AG04450 (cell line): ENCODE measurements around the gene GABPB2. TPM values are rescaled to one million over a fixed set of nuclear protein-coding genes. Genes with fewer than 3 reads are reported as not detected.

Experiments used
- CTCF ChIA-PET: fragments of 300-600, 350-600 bp; formaldehyde crosslinking; extraction: SDS; loops from one replicate; lab custom pipeline; 2022; ENCODE audit warnings: antibody characterized with exemption, inconsistent platforms; lab: Charles Lee
- POLR2A ChIA-PET: fragments of 350-600 bp; formaldehyde crosslinking; extraction: SDS; loops from one replicate; lab custom pipeline; 2021; ENCODE audit warnings: antibody characterized with exemption, inconsistent platforms; lab: Yijun Ruan, JAX
- DNase-seq: peaks from one replicate; pipeline ENCODE4 v3.0.0-alpha.2; 2011; ENCODE audit warnings: low read depth, low spot score
- H3K27ac ChIP-seq: one replicate; pipeline ENCODE4 v1.5.1; 2012; ENCODE audit warnings: low read depth, low read length, control low read depth
- H3K27me3 ChIP-seq: one replicate; pipeline ENCODE4 v1.6.0; 2012; ENCODE audit warnings: low read length; ENCODE audit not compliant: control insufficient read depth, insufficient read depth
- H3K4me3 ChIP-seq: 2 replicates; pipeline ENCODE4 v1.5.1; 2011; ENCODE audit warnings: mild to moderate bottlenecking, low read depth, low read length, control low read depth
- H3K9me3 ChIP-seq: 2 replicates; pipeline ENCODE4 v1.5.1; 2012; ENCODE audit warnings: low read length; ENCODE audit not compliant: control insufficient read depth, insufficient read depth
- polyA plus RNA-seq: library from polyadenylated mRNA; depleted of rRNA; stranded (reverse); fragments of >200 nt; gene quantifications from 2 replicates; pipeline ENCODE4 v1.2.3, GENCODE V29; 2011
- TF ChIP-seq, protein P1 (sequence below): IDR thresholded peaks from 2 replicates; pipeline ENCODE4 v1.5.1; 2011; ENCODE audit warnings: low read depth, low read length, control low read depth, inconsistent platforms

Gene GABPB2
- polyA plus RNA-seq, 1 experiment, result 10.0 TPM

DNA sequence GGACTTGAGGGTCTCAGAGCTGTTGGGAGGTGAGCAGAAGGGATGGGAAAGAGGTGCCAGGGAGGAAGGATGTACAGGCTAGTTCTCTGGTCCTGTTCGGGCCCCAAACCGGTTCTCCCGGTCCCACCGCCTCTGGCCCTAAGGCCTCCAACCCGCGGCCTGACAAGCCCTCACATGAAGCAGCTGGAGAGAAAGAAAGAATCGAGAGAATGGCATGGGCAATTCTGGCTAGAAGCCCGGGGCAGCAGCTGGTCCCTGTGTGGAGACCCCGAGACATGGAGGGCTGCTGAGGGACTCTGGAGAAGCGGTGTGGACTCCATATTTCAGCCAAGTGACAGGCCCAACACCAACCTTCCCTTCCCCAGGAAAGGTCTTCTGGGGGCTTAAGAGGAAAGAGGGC lies 11.9 kb upstream of the GABPB2 start:
- DNase-seq, result no peak
- TF ChIP-seq, protein P1, sequence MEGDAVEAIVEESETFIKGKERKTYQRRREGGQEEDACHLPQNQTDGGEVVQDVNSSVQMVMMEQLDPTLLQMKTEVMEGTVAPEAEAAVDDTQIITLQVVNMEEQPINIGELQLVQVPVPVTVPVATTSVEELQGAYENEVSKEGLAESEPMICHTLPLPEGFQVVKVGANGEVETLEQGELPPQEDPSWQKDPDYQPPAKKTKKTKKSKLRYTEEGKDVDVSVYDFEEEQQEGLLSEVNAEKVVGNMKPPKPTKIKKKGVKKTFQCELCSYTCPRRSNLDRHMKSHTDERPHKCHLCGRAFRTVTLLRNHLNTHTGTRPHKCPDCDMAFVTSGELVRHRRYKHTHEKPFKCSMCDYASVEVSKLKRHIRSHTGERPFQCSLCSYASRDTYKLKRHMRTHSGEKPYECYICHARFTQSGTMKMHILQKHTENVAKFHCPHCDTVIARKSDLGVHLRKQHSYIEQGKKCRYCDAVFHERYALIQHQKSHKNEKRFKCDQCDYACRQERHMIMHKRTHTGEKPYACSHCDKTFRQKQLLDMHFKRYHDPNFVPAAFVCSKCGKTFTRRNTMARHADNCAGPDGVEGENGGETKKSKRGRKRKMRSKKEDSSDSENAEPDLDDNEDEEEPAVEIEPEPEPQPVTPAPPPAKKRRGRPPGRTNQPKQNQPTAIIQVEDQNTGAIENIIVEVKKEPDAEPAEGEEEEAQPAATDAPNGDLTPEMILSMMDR, result no peak
- H3K27ac ChIP-seq, result peak overlapping the region; percentile 92
- CTCF ChIA-PET, result interaction anchor here (0.6 to 1.5 kb wide), 5 partner anchors 9 to 102 kb away, joined by 3 to 7 read pairs (median 4); partner anchors contain the start of genes C1orf56 and GABPB2
- no peaks in the 10 kb centered on the region for H3K27me3 ChIP-seq
- H3K4me3 ChIP-seq, result peak overlapping the region; percentile 84
- POLR2A ChIA-PET, result interaction anchor here (0.6 to 3.5 kb wide), 3 partner anchors 10 to 253 kb away, joined by 3 to 24 read pairs (median 7); partner anchors contain the start of gene C1orf56
- no peaks in the 10 kb centered on the region; the same call in 1 of the 2 replicates for H3K9me3 ChIP-seq

DNA sequence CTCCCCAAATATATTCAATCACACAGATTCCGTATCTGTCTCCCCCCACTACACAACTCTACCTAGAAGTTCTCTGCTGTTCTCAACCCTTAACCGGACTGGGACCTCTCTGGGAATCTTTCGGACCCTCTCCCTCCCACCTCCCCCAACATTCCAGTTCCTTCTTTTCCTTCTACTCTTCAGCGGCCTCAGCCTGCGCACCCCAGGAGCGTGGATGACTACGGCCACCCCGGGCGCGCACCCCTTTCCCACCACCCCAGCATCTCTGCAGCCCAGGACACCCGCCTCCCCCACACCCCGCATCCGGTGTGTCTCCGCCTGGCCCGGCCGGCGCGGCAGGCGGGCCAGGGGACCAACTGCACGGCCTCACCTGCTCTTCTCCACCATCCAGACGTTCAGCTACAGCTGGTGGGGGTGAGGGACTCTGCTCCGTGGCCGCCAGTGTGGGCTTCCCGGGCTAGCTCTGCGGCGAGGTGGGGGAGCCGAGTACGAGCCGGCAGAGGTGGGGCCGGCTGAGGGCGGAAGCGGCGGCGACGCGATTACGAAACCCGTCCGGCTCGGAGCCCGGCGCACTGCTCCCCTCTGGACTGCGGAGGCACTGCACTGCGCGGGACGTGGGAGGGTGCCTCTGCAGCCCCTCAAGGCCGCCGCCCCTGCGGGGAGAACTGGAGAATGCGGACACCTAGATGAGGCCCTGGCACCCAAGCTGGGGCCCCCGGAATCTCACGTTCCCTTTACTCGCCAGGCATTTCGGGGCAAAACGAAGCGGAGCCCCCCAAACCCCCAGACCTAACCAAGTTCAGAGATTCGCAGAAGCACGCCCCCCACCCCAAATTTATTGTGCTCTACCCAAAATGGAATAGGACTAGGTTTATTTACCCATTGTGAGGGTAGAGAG lies 11.2 kb upstream of the GABPB2 start, which contains the start of gene CDC42SE1:
TSS of gene CDC42SE1 (minus strand) at position 514 of the 898 bp plus-strand sequence. CDS start 3,892 bp downstream, outside the sequence.
- CTCF ChIA-PET, result interaction anchor here (0.5 to 1.5 kb wide), 7 partner anchors 10 to 384 kb away, joined by 3 to 5 read pairs (median 3); partner anchors contain the start of gene C1orf56
- H3K4me3 ChIP-seq, result peak within 1 kb of the TSS; percentile 84
- TF ChIP-seq, protein P1, result peak; percentile 76
- peak; percentile 45 for DNase-seq
- no peaks in the 10 kb centered on the region for H3K27me3 ChIP-seq
- POLR2A ChIA-PET, result interaction anchor here (0.6 to 3.5 kb wide), 3 partner anchors 11 to 253 kb away, joined by 3 to 24 read pairs (median 7); partner anchors contain the start of gene C1orf56
- H3K9me3 ChIP-seq, result no peaks in the 10 kb centered on the region; the same call in 1 of the 2 replicates
- H3K27ac ChIP-seq, result peak within 1 kb of the TSS; percentile 92

DNA sequence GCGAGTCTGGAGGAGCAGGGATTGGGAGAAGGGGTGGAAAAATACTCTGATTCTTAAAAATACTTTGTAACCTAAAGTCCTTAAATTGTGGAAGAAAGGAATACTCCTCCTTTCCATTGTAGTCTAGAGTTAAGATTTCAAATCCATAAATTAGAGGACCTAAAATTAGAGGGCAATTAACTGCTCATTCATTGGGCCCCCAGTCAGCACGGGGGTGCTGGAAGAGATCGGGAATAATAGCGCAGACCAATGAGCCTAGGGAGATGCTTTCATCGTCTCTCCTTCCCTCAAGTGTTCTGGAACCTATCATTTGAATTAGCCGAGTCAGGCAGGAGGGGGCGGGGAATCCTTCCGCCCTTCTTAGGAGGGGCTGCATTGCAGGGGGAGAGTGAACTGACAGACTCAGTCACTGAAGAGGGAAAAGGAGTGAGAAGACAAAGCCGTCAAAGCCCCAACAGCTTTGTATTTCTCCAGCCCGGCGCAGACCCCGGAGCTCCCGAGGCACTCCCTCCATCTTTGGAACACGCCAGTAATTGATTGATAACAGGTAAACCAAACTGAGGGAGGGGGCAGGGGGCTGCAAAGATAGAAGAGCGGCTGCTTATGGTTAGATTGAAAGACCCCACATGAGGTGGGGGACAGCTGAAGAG lies 10.4 kb upstream of the GABPB2 start, which contains the start of gene MLLT11:
TSS of gene MLLT11 (plus strand) at position 391 of the 650 bp plus-strand sequence. CDS start 6,828 bp downstream, outside the sequence.
- H3K27me3 ChIP-seq, result no peaks in the 10 kb centered on the region

GRCh38 chr1:151060657-151061421 lies 9.7 kb upstream of the GABPB2 start:
- H3K27me3 ChIP-seq, result no peaks in the 10 kb centered on the region
- TF ChIP-seq, protein P1, result no peak
- peak overlapping the region; percentile 84 for H3K4me3 ChIP-seq
- no peak for DNase-seq
- peak overlapping the region; percentile 82 for H3K27ac ChIP-seq
- POLR2A ChIA-PET, result interaction anchor here (0.6 to 1.2 kb wide), 2 partner anchors 11 to 16 kb away, joined by 3 to 6 read pairs; no protein-coding TSS in a partner anchor
- H3K9me3 ChIP-seq, result no peaks in the 10 kb centered on the region; the same call in 1 of the 2 replicates
- CTCF ChIA-PET, result interaction anchor here (1.1 to 1.9 kb wide), 3 partner anchors 10 to 55 kb away, joined by 5 to 11 read pairs (median 7); partner anchors contain the start of gene GABPB2

More for the DNA sequence above, 10.4 kb upstream of the GABPB2 start, which contains the start of gene MLLT11:
- H3K9me3 ChIP-seq, result no peaks in the 10 kb centered on the region; the same call in 1 of the 2 replicates
- TF ChIP-seq, protein P1, result no peak
- ChIA-PET POLR2A (interaction anchor here (0.6 to 3.5 kb wide), 3 partner anchors 11 to 15 kb away, joined by 3 to 24 read pairs (median 6); partner anchors contain the start of gene C1orf56), CTCF (interaction anchor here (0.5 to 1.5 kb wide), 6 partner anchors 10 to 385 kb away, joined by 3 to 5 read pairs (median 3); partner anchors contain the start of gene C1orf56)
- peak within 1 kb of the TSS; percentile 84 for H3K4me3 ChIP-seq
- H3K27ac ChIP-seq, result peak within 1 kb of the TSS; percentile 92
- DNase-seq, result no peak
